Measurements from ENCODE around the gene SLC2A6. TPM values are rescaled to one million over a fixed set of nuclear protein-coding genes. Genes with fewer than 3 reads are reported as not detected.

SLC2A6 gene
- total RNA-seq, 1 donor from 2014 or later, result 32.5 TPM

- H3K4me1 Mint-ChIP-seq (ENCODE audit: unreplicated experiment), result peaks cover 4% of the 10 kb centered on the region
- H3K27me3 Mint-ChIP-seq (ENCODE audit: unreplicated experiment), result peaks cover 8% of the 10 kb centered on the region
- no peak for TF ChIP-seq CTCF (IDR thresholded peaks at IDR 0.05; ENCODE audit: unreplicated experiment)
- H3K9me3 Mint-ChIP-seq (ENCODE audit: unreplicated experiment), result no peaks in the 10 kb centered on the region
- DNase-seq (ENCODE audit: low spot score), result no peak
- no peak overlapping the region for H3K27ac Mint-ChIP-seq (ENCODE audit: unreplicated experiment)
- no peak overlapping the region for H3K4me3 Mint-ChIP-seq (ENCODE audit: unreplicated experiment)
- no peaks in the 10 kb centered on the region for H3K36me3 Mint-ChIP-seq (ENCODE audit: low read depth, unreplicated experiment)
Observed at GRCh38 chr9:133495327-133496293, 16.7 kb upstream of the SLC2A6 start.

- H3K27ac Mint-ChIP-seq (ENCODE audit: unreplicated experiment), result no peak overlapping the region
- H3K9me3 Mint-ChIP-seq (ENCODE audit: unreplicated experiment), result no peaks in the 10 kb centered on the region
- H3K36me3 Mint-ChIP-seq (ENCODE audit: low read depth, unreplicated experiment), result no peaks in the 10 kb centered on the region
- H3K27me3 Mint-ChIP-seq (ENCODE audit: unreplicated experiment), result peaks cover 8% of the 10 kb centered on the region
- TF ChIP-seq CTCF (IDR thresholded peaks at IDR 0.05; ENCODE audit: unreplicated experiment), result no peak
- peaks cover 4% of the 10 kb centered on the region for H3K4me1 Mint-ChIP-seq (ENCODE audit: unreplicated experiment)
- no peak for DNase-seq (ENCODE audit: low spot score)
- no peak overlapping the region for H3K4me3 Mint-ChIP-seq (ENCODE audit: unreplicated experiment)
Observed at GRCh38 chr9:133494636-133495326, 15.9 kb upstream of the SLC2A6 start.

GRCh38 chr9:133493845-133494540 is 15.1 kb upstream of the SLC2A6 start:
- Mint-ChIP-seq H3K9me3 (ENCODE audit: unreplicated experiment) (no peaks in the 10 kb centered on the region), H3K27me3 (ENCODE audit: unreplicated experiment) (peaks cover 8% of the 10 kb centered on the region), H3K36me3 (ENCODE audit: low read depth, unreplicated experiment) (peaks cover 4% of the 10 kb centered on the region), H3K27ac (ENCODE audit: unreplicated experiment) (no peak overlapping the region), H3K4me3 (ENCODE audit: unreplicated experiment) (no peak overlapping the region), H3K4me1 (ENCODE audit: unreplicated experiment) (peaks cover 7% of the 10 kb centered on the region)
- no peak for DNase-seq (ENCODE audit: low spot score)
- no peak for TF ChIP-seq CTCF (IDR thresholded peaks at IDR 0.05; ENCODE audit: unreplicated experiment)

GRCh38 chr9:133493428-133493827 is 14.5 kb upstream of the SLC2A6 start:
- no peaks in the 10 kb centered on the region for H3K9me3 Mint-ChIP-seq (ENCODE audit: unreplicated experiment)
- DNase-seq (ENCODE audit: low spot score), result no peak
- H3K4me3 Mint-ChIP-seq (ENCODE audit: unreplicated experiment), result no peak overlapping the region
- peaks cover 4% of the 10 kb centered on the region for H3K36me3 Mint-ChIP-seq (ENCODE audit: low read depth, unreplicated experiment)
- peaks cover 8% of the 10 kb centered on the region for H3K27me3 Mint-ChIP-seq (ENCODE audit: unreplicated experiment)
- peaks cover 7% of the 10 kb centered on the region for H3K4me1 Mint-ChIP-seq (ENCODE audit: unreplicated experiment)
- TF ChIP-seq CTCF (IDR thresholded peaks at IDR 0.05; ENCODE audit: unreplicated experiment), result no peak
- no peak overlapping the region for H3K27ac Mint-ChIP-seq (ENCODE audit: unreplicated experiment)
